ENCODE data around the gene PQBP1.

GRCh38 chrX:48904626-48905025, 6.9 kb downstream of the PQBP1 start:
- no peak for TF ChIP-seq POLR2A (IDR thresholded peaks at IDR 0.05)
- TF ChIP-seq, protein P1, sequence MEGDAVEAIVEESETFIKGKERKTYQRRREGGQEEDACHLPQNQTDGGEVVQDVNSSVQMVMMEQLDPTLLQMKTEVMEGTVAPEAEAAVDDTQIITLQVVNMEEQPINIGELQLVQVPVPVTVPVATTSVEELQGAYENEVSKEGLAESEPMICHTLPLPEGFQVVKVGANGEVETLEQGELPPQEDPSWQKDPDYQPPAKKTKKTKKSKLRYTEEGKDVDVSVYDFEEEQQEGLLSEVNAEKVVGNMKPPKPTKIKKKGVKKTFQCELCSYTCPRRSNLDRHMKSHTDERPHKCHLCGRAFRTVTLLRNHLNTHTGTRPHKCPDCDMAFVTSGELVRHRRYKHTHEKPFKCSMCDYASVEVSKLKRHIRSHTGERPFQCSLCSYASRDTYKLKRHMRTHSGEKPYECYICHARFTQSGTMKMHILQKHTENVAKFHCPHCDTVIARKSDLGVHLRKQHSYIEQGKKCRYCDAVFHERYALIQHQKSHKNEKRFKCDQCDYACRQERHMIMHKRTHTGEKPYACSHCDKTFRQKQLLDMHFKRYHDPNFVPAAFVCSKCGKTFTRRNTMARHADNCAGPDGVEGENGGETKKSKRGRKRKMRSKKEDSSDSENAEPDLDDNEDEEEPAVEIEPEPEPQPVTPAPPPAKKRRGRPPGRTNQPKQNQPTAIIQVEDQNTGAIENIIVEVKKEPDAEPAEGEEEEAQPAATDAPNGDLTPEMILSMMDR (IDR thresholded peaks at IDR 0.05): no peak

All from thyroid gland (tissue), 4 donors.